Tibial artery (tissue), 4 donors: ENCODE results near the gene CCDC182.

Source experiments
- DNase-seq, 2 donors: peaks; one replicate each; pipeline ENCODE4 v3.0.0-alpha.2; 2019
- H3K27ac ChIP-seq, 2 donors: fragments of 200-600 bp; sonication (generic) in 1 of 2; 1 replicate in 1 of 2; 2 replicates in 1 of 2; pipeline ENCODE4 v1.5.1; 2018 to 2019; ENCODE audit warnings: mild to moderate bottlenecking in 1 of 2
- H3K27me3 ChIP-seq, 2 donors: fragments of 200-600 bp; sonication (generic) in 1 of 2; one replicate each; pipeline versions ENCODE4 v1.5.1 to v1.6.0; 2016 to 2019
- H3K36me3 ChIP-seq, 3 donors: fragments of 200-600 bp; sonication (generic) in 2 of 3; one replicate each; pipeline ENCODE4 v1.5.1; 2016 to 2019; ENCODE audit warnings: mild to moderate bottlenecking in 2 of 3
- H3K4me1 ChIP-seq, 4 donors: fragments of 200-600 bp; sonication (generic) in 2 of 4; 1 replicate in 3 of 4; 2 replicates in 1 of 4; pipeline ENCODE4 v1.5.1; 2016 to 2019
- H3K4me3 ChIP-seq, 2 donors: fragments of 200-600 bp; sonication (generic) in 1 of 2; 1 replicate in 1 of 2; 2 replicates in 1 of 2; pipeline ENCODE4 v1.5.1; 2018 to 2019; ENCODE audit warnings: mild to moderate bottlenecking in 2 of 2
- H3K9me3 ChIP-seq, 3 donors: fragments of 200-600 bp; sonication (generic) in 1 of 3; one replicate each; pipeline ENCODE4 v1.5.1; 2016 to 2019
- intact Hi-C: fragments of 100-400 bp; cut with DNase I; formaldehyde crosslinking; loops from one replicate; pipeline ENCODE4 v1.15.0; 2023; ENCODE audit warnings: low total_unique reads
- TF ChIP-seq, protein P1 (sequence below), 2 experiments: fragments of 200-600 bp in 1 of 2; fragments of 450-650 bp in 1 of 2; IDR thresholded peaks; one replicate each; pipeline ENCODE4 v1.5.1; 2017 to 2019; ENCODE audit warnings: antibody characterized with exemption in 2 of 2, mild to moderate bottlenecking in 1 of 2, moderate library complexity in 1 of 2

CCDC182 gene

DNA sequence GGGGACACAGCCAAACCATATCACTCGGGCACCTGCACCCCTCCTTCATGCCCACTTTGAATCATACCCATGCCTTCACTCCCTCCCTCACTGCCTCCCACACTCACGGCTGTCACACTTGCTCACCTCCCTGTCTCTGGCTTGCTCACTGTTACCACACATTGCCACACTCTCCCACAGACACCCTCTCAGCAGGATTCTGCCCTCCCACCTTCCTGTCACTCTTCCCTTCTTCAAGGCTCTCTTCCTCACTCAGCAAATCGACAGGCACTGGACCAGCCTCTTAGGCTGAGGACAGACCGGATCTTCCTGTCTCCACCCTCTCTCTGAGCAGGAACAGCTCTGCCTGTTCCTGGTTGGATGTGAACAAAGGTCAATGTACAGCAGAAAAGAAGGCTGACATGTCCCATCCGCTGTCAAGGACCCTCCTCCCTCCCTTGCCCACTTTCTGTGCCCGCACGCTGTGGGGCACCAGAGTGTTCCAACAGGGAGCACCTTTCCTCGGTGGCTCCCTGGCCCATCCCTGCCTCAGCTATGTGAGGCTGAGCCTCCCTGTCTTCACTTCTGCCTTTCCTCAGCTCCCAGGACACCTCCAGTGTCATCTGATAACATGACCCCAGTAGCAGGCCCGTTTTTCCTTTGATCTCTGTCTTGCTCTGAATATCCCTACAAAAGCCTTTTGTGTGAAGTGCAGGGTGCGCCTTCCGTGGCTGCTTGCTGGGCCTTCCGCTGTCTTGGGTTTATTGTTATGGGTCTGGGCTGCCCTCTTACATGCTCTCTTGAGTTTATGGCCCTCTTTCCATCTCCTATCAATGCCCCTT lies 47.0 kb downstream of the CCDC182 start:
- Histone ChIP-seq H3K9me3 (no peaks in the 10 kb centered on the region), H3K36me3 (no peaks in the 10 kb centered on the region), H3K4me3 (no peak overlapping the region), H3K27me3 (peaks cover 0 to 21% of the 10 kb centered on the region in 2 donors), H3K27ac (no peak overlapping the region), H3K4me1 (no peaks in the 10 kb centered on the region)
- intact Hi-C loops = loop anchor here (2.0 kb wide), 1 partner anchor 187 kb away; no protein-coding TSS in a partner anchor
- no peak for DNase-seq
- TF ChIP-seq, protein P1, sequence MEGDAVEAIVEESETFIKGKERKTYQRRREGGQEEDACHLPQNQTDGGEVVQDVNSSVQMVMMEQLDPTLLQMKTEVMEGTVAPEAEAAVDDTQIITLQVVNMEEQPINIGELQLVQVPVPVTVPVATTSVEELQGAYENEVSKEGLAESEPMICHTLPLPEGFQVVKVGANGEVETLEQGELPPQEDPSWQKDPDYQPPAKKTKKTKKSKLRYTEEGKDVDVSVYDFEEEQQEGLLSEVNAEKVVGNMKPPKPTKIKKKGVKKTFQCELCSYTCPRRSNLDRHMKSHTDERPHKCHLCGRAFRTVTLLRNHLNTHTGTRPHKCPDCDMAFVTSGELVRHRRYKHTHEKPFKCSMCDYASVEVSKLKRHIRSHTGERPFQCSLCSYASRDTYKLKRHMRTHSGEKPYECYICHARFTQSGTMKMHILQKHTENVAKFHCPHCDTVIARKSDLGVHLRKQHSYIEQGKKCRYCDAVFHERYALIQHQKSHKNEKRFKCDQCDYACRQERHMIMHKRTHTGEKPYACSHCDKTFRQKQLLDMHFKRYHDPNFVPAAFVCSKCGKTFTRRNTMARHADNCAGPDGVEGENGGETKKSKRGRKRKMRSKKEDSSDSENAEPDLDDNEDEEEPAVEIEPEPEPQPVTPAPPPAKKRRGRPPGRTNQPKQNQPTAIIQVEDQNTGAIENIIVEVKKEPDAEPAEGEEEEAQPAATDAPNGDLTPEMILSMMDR (IDR thresholded peaks at IDR 0.05) = no peak

DNA sequence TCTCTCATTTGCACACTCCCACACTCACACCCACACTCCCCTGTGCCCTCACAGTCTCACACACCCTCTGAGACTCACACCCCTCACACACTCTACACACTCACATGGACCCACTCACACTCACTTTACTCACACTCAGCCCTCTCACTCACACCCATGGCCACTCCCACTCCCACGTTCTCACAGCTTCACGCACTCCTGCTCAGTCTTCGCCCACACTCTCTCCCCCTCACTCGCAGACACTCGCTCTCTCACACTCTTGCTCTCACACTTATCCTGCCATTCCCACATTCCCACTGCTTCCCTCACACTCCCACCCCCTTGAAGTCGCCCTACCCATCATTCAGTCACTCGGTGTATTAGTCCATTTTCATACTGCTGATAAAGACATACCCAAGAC lies 47.9 kb downstream of the CCDC182 start:
- TF ChIP-seq, protein P1 (IDR thresholded peaks at IDR 0.05) = no peak
- Histone ChIP-seq H3K4me1 (no peaks in the 10 kb centered on the region), H3K36me3 (no peaks in the 10 kb centered on the region), H3K27ac (no peak overlapping the region), H3K4me3 (no peak overlapping the region), H3K9me3 (no peaks in the 10 kb centered on the region), H3K27me3 (peaks cover 0 to 21% of the 10 kb centered on the region in 2 donors)
- DNase-seq = no peak
- intact Hi-C loops = loop anchor here (2.0 kb wide), 1 partner anchor 186 kb away; no protein-coding TSS in a partner anchor

DNA sequence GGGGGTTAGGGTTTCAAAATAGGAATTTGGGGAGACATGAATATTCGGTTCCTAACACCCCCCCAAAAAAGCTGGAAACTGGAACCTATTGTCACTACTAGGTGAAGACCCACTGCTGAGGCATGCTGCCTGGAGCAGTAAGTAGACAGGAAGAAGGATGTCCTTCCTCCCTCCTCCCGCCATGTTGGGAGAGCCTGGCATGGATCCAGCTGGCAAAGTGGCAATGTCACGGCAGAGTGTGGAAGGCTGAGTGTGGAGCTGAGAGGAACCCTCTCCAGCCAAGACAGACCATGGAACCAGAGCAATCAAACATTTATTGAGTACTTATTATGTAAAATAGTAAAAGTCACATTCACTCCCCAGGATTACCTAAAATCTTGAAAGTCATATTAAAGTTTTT lies 49.0 kb downstream of the CCDC182 start:
- no peaks in the 10 kb centered on the region for H3K4me1 ChIP-seq
- no peaks in the 10 kb centered on the region for H3K36me3 ChIP-seq
- DNase-seq = no peak
- no peaks in the 10 kb centered on the region for H3K9me3 ChIP-seq
- TF ChIP-seq, protein P1 (IDR thresholded peaks at IDR 0.05) = no peak
- H3K4me3 ChIP-seq = no peak overlapping the region
- H3K27me3 ChIP-seq = peaks cover 0 to 21% of the 10 kb centered on the region in 2 donors
- intact Hi-C loops = loop anchor here (2.0 kb wide), 1 partner anchor 185 kb away; no protein-coding TSS in a partner anchor
- H3K27ac ChIP-seq = no peak overlapping the region
